H1 (cell line): Measurements from ENCODE around the gene COLQ. TPM values are rescaled to one million over a fixed set of nuclear protein-coding genes. Genes with fewer than 3 reads are reported as not detected.

Experiments
- CTCF ChIA-PET: fragments of 300-600 bp; sonication (Branson Sonifier 250); formaldehyde crosslinking; loops from one replicate; lab custom pipeline; 2021; ENCODE audit not compliant: partially characterized antibody; lab: Charles Lee
- POLR2A ChIA-PET: fragments of 300-600 bp; sonication (Branson Sonifier 250); formaldehyde crosslinking; loops from one replicate; lab custom pipeline; 2021; ENCODE audit warnings: inconsistent platforms; ENCODE audit not compliant: partially characterized antibody; lab: Charles Lee
- DNase-seq, 2 experiments: peaks; one replicate each; pipeline versions ENCODE4 v3.0.0 to v3.0.0-alpha.2; 2010 to 2022; ENCODE audit warnings: low spot score in 2 of 2, low read depth in 1 of 2, mixed read lengths in 1 of 2
- FAIRE-seq: peaks from 2 replicates; lab custom pipeline; 2011; peaks lifted over from hg19 to GRCh38; lab: Jason Lieb, UNC
- H2AFZ ChIP-seq: 2 replicates; pipeline ENCODE4 v1.8.1; 2012; ENCODE audit warnings: low read length, inconsistent platforms
- H2AK5ac ChIP-seq: 2 replicates; pipeline ENCODE4 v1.6.1; 2013; ENCODE audit warnings: low read depth, low read length
- H2BK120ac ChIP-seq: replicated peaks from 2 replicates; pipeline ENCODE3; 2013; ENCODE audit warnings: low read depth, low read length, inconsistent platforms
- H2BK12ac ChIP-seq: 2 replicates; pipeline ENCODE4 v1.6.1; 2013; ENCODE audit warnings: low read depth, low read length
- H2BK15ac ChIP-seq: 2 replicates; pipeline ENCODE4 v1.6.1; 2013; ENCODE audit warnings: low read length
- H2BK20ac ChIP-seq: 2 replicates; pipeline ENCODE4 v1.6.1; 2013; ENCODE audit warnings: low read length
- H2BK5ac ChIP-seq: 2 replicates; pipeline ENCODE4 v1.6.1; 2013; ENCODE audit warnings: low read depth, low read length
- H3K14ac ChIP-seq: 2 replicates; pipeline ENCODE4 v1.6.1; 2013; ENCODE audit warnings: inconsistent platforms; ENCODE audit not compliant: insufficient read length
- H3K18ac ChIP-seq: 2 replicates; pipeline ENCODE4 v1.6.1; 2013; ENCODE audit warnings: low read length; ENCODE audit errors: extremely low read depth
- H3K23ac ChIP-seq: 2 replicates; pipeline ENCODE4 v1.6.1; 2013; ENCODE audit warnings: inconsistent platforms; ENCODE audit not compliant: insufficient read length
- H3K23me2 ChIP-seq: 2 replicates; pipeline ENCODE4 v1.6.1; 2013; ENCODE audit warnings: low read depth, low read length
- H3K27ac ChIP-seq: 2 replicates; pipeline ENCODE4 v1.6.1; 2011; ENCODE audit warnings: low read depth, low read length, inconsistent platforms
- H3K27me3 ChIP-seq, 4 experiments: replicated peaks in 1 of 4; 1 replicate in 1 of 4; 2 replicates in 3 of 4; pipeline versions ENCODE4 v1.6.1 to v1.8.1; 2011 to 2013; ENCODE audit warnings: low read length in 3 of 4, mild to moderate bottlenecking in 3 of 4, inconsistent platforms in 2 of 4, mixed read lengths in 2 of 4, moderate library complexity in 1 of 4; ENCODE audit not compliant: control insufficient read depth in 3 of 4, insufficient read depth in 3 of 4; ENCODE audit errors: extremely low read depth in 1 of 4
- H3K36me3 ChIP-seq, 4 experiments: 2 replicates each; pipeline versions ENCODE4 v1.6.1 to v1.8.1; 2011 to 2013; ENCODE audit warnings: mild to moderate bottlenecking in 4 of 4, low read length in 3 of 4, moderate library complexity in 2 of 4, control low read depth in 1 of 4, inconsistent platforms in 1 of 4; ENCODE audit not compliant: insufficient read depth in 4 of 4, control insufficient read depth in 2 of 4
- H3K4ac ChIP-seq: replicated peaks from 2 replicates; pipeline ENCODE3; 2013; ENCODE audit warnings: low read length, low read depth, mixed read lengths, inconsistent platforms; ENCODE audit not compliant: insufficient read length
- H3K4me1 ChIP-seq, 4 experiments: replicated peaks in 1 of 4; 1 replicate in 1 of 4; 2 replicates in 3 of 4; pipeline versions ENCODE4 v1.6.1 to v1.8.1; 2011 to 2013; ENCODE audit warnings: low read length in 3 of 4, inconsistent platforms in 2 of 4, mixed read lengths in 1 of 4; ENCODE audit not compliant: insufficient read depth in 4 of 4, control insufficient read depth in 3 of 4
- H3K4me2 ChIP-seq, 2 experiments: 2 replicates each; pipeline versions ENCODE4 v1.6.1 to v1.8.1; 2011 to 2013; ENCODE audit warnings: low read depth in 2 of 2, low read length in 2 of 2, control low read depth in 1 of 2, inconsistent platforms in 1 of 2, mild to moderate bottlenecking in 1 of 2; ENCODE audit not compliant: insufficient read depth in 1 of 2
- H3K4me3 ChIP-seq, 4 experiments: fragments of 200-600, 300-600 bp in 1 of 4; sonication (generic), shearing (Covaris generic), sonication (Bioruptor Twin) in 1 of 4; 2 replicates each; pipeline versions ENCODE4 v1.5.1 to v1.8.1; 2011 to 2016; ENCODE audit warnings: low read length in 4 of 4, low read depth in 3 of 4, control low read depth in 2 of 4, inconsistent platforms in 2 of 4, mild to moderate bottlenecking in 2 of 4, mixed read lengths in 1 of 4, moderate library complexity in 1 of 4; ENCODE audit not compliant: insufficient read depth in 2 of 4; ENCODE audit errors: extremely low read depth in 1 of 4
- H3K56ac ChIP-seq: replicated peaks from 2 replicates; pipeline ENCODE3; 2013; ENCODE audit warnings: low read depth, mild to moderate bottlenecking, mixed read lengths, low read length, inconsistent platforms; ENCODE audit not compliant: insufficient read length
- H3K79me1 ChIP-seq: 2 replicates; pipeline ENCODE4 v1.6.1; 2013; ENCODE audit warnings: low read depth, low read length, control low read depth
- H3K79me2 ChIP-seq, 2 experiments: 2 replicates each; pipeline versions ENCODE4 v1.6.1 to v1.8.1; 2012 to 2013; ENCODE audit warnings: low read length in 2 of 2, mild to moderate bottlenecking in 2 of 2, inconsistent platforms in 1 of 2; ENCODE audit not compliant: insufficient read depth in 2 of 2, control insufficient read depth in 1 of 2
- H3K9ac ChIP-seq, 4 experiments: replicated peaks in 1 of 4; 1 replicate in 1 of 4; 2 replicates in 3 of 4; pipeline versions ENCODE4 v1.6.1 to v1.8.1; 2011 to 2013; ENCODE audit warnings: low read depth in 3 of 4, low read length in 3 of 4, control low read depth in 2 of 4, mild to moderate bottlenecking in 2 of 4, moderate library complexity in 2 of 4, inconsistent platforms in 1 of 4; ENCODE audit errors: extremely low read depth in 1 of 4
- H3K9me3 ChIP-seq, 2 experiments: 2 replicates each; pipeline versions ENCODE4 v1.6.1 to v1.8.1; 2012 to 2013; ENCODE audit warnings: mild to moderate bottlenecking in 2 of 2, moderate library complexity in 2 of 2, control low read depth in 1 of 2, inconsistent platforms in 1 of 2, low read depth in 1 of 2, low read length in 1 of 2, mixed read lengths in 1 of 2; ENCODE audit not compliant: insufficient read depth in 2 of 2
- H4K20me1 ChIP-seq, 2 experiments: replicated peaks in 1 of 2; 2 replicates each; pipeline versions ENCODE3 to v1.8.1; 2011 to 2013; ENCODE audit warnings: inconsistent platforms in 2 of 2, low read length in 2 of 2, mild to moderate bottlenecking in 1 of 2; ENCODE audit not compliant: insufficient read depth in 2 of 2, control insufficient read depth in 1 of 2
- H4K5ac ChIP-seq: 2 replicates; pipeline ENCODE4 v1.6.1; 2013; ENCODE audit warnings: low read length, low read depth, mixed read lengths, inconsistent platforms; ENCODE audit not compliant: insufficient read length
- H4K8ac ChIP-seq: 2 replicates; pipeline ENCODE4 v1.8.0; 2013; ENCODE audit warnings: mild to moderate bottlenecking, moderate library complexity, low read length, inconsistent platforms; ENCODE audit not compliant: insufficient read depth; ENCODE audit errors: extremely low read depth
- H4K91ac ChIP-seq: replicated peaks from 2 replicates; pipeline ENCODE3; 2013; ENCODE audit warnings: low read length, mixed read lengths, inconsistent platforms; ENCODE audit not compliant: insufficient read length
- ASH2L ChIP-seq: fragments of 200-600, 300-600 bp; sonication (generic); IDR thresholded peaks from one replicate; pipeline ENCODE4 v1.7.1; 2017; ENCODE audit warnings: low read length
- BACH1 ChIP-seq: IDR thresholded peaks from 2 replicates; pipeline ENCODE4 v1.6.1; 2012; ENCODE audit warnings: low read length, improper control_type of control experiment
- CHD1 ChIP-seq: IDR thresholded peaks from 2 replicates; pipeline ENCODE4 v1.6.1; 2012; ENCODE audit warnings: low read depth, low read length, improper control_type of control experiment
- KDM1A ChIP-seq: fragments of 200-600, 300-600 bp; sonication (generic); IDR thresholded peaks from 2 replicates; pipeline ENCODE4 v1.7.1; 2016; ENCODE audit warnings: mild to moderate bottlenecking, low read length, borderline replicate concordance
- KDM4A ChIP-seq: IDR thresholded peaks from one replicate; pipeline ENCODE4 v1.7.1; 2012; ENCODE audit warnings: low read depth, mild to moderate bottlenecking, moderate library complexity, low read length, inconsistent platforms; ENCODE audit not compliant: severe bottlenecking
- RBBP5 ChIP-seq: IDR thresholded peaks from 2 replicates; pipeline ENCODE4 v1.7.1; 2012; ENCODE audit warnings: low read depth, mild to moderate bottlenecking, inconsistent platforms, low read length, moderate library complexity, borderline replicate concordance
- RXRA ChIP-seq: IDR thresholded peaks from 2 replicates; pipeline ENCODE4 v1.6.1; 2011; ENCODE audit warnings: low read depth, mild to moderate bottlenecking, low read length, moderate library complexity; ENCODE audit not compliant: insufficient read depth
- SIRT6 ChIP-seq: IDR thresholded peaks from one replicate; pipeline ENCODE4 v1.7.1; 2012; ENCODE audit warnings: low read length, inconsistent platforms
- SIX5 ChIP-seq: IDR thresholded peaks from 2 replicates; pipeline ENCODE4 v1.6.1; 2011; ENCODE audit warnings: mild to moderate bottlenecking, low read depth, low read length
- WGBS, 2 experiments: shearing (Covaris generic) in 1 of 2; methylation state at CpG; one replicate each; pipeline versions ENCODE4 v1.1.6 to v1.1.7; 2013 to 2015; ENCODE audit warnings: low lambda C conversion rate in 2 of 2, mixed read lengths in 2 of 2, inconsistent platforms in 1 of 2, low coverage in 1 of 2, missing lambda C conversion rate in 1 of 2; ENCODE audit not compliant: insufficient replicate concordance in 2 of 2, insufficient coverage in 1 of 2, insufficient read length in 1 of 2; ENCODE audit errors: extremely low coverage in 1 of 2, missing lambda C conversion rate in 1 of 2; 5-methylcytosine and 5-hydroxymethylcytosine counted together
- polyA plus RNA-seq, 7 experiments: library from polyadenylated mRNA; depleted of rRNA in 3 of 7; stranded (reverse) in 5 of 7; unstranded in 2 of 7; fragments of >200 nt in 5 of 7; fragments of 200-250 nt in 2 of 7; gene quantifications; 1 replicate in 5 of 7; 2 replicates in 1 of 7; 4 replicates in 1 of 7; pipeline versions ENCODE4 v1.2.1 to v1.2.3, GENCODE V29; 2011 to 2013; ENCODE audit warnings: missing spikeins in 2 of 7, mixed read lengths in 2 of 7
- total RNA-seq: library from RNA; stranded (reverse); fragmentation: NEBNext Ultra II Directional; extraction: Animal tissue kit (Norgen Biotek cat#: 25700); gene quantifications from 2 replicates; pipeline ENCODE4 v1.2.1, GENCODE V29; 2021
- TF ChIP-seq, protein P1 (sequence below): IDR thresholded peaks from 2 replicates; pipeline ENCODE4 v1.6.1; 2012; ENCODE audit warnings: inconsistent platforms
- TF ChIP-seq, protein P2 (sequence below), 3 experiments: IDR thresholded peaks; 1 replicate in 2 of 3; 2 replicates in 1 of 3; pipeline versions ENCODE4 v1.5.1 to v1.6.1; 2011; ENCODE audit warnings: low read length in 3 of 3, mild to moderate bottlenecking in 3 of 3, inconsistent platforms in 2 of 3, low read depth in 1 of 3, moderate library complexity in 1 of 3; ENCODE audit not compliant: insufficient read depth in 1 of 3; ENCODE audit errors: control extremely low read depth in 1 of 3

The COLQ gene
- total and polyA plus RNA-seq, 2 of the 8 experiments (the other 6 are each of a cell fraction or from before 2014, with no cell fraction given): 1.5 to 1.9 TPM

DNA sequence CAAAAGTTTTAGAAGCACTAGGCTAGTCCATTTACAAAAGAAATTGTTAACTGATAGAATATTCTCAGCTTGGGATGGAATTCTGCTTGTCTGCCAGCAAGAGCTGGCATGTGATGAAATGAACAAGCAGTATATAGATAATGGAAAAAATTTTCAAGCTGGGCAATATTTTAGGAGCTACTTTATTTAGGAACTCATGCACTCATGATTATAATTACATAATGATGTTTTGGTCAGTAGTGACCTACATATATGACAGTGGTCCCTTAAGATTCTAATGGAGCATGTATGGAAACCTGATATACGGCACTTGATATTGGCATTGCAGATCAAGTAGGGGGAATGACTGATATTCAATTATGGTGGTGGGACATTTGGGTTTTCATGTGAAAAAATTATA lies 88.0 kb downstream of the COLQ start:
- Histone ChIP-seq H4K8ac (no peak overlapping the region), H3K9ac (no peak overlapping the region), H2BK15ac (no peak overlapping the region), H3K4me2 (no peak overlapping the region), H3K9me3 (no peaks in the 10 kb centered on the region), H3K27ac (no peak overlapping the region), H4K5ac (no peak overlapping the region), H4K20me1 (peaks cover 0 to 2% of the 10 kb centered on the region in 2 experiments), H2BK120ac (no peak overlapping the region), H2BK5ac (no peak overlapping the region), H3K79me2 (peaks cover 6 to 21% of the 10 kb centered on the region in 2 experiments), H2AFZ (no peak overlapping the region), H3K4ac (no peak overlapping the region), H3K56ac (no peak overlapping the region), H3K36me3 (peaks cover 16 to 69% (median 45%) of the 10 kb centered on the region in 4 experiments), H2BK12ac (no peak overlapping the region), H3K4me1 (peaks cover 0 to 5% (median 3%) of the 10 kb centered on the region in 4 experiments; a peak in 5 of 7 replicates), H3K14ac (no peak overlapping the region), H3K4me3 (no peak overlapping the region), H2BK20ac (no peak overlapping the region), H3K18ac (no peak overlapping the region), H4K91ac (no peak overlapping the region), H3K79me1 (peaks cover 2% of the 10 kb centered on the region; the same call in 1 of the 2 replicates), H2AK5ac (no peak overlapping the region), H3K23ac (no peak overlapping the region), H3K23me2 (no peaks in the 10 kb centered on the region; the same call in 1 of the 2 replicates), H3K27me3 (no peaks in the 10 kb centered on the region)
- ChIA-PET POLR2A (interaction anchor here (1.1 kb wide), 1 partner anchor 15 kb away, joined by 4 read pairs; no protein-coding TSS in a partner anchor), CTCF (interaction anchor here (0.6 to 2.6 kb wide), 4 partner anchors 28 to 124 kb away, joined by 3 to 11 read pairs (median 5); no protein-coding TSS in a partner anchor)
- no peak for FAIRE-seq
- DNase-seq: no peak
- 92% methylated on average over 1 of the region's 1 CpG; no CpG with 5 or more reads in 1 of the 2 experiments for WGBS, 2 experiments
- TF ChIP-seq SIRT6: no peak
- TF ChIP-seq RBBP5: no peak
- no peak for TF ChIP-seq CHD1
- no peak for TF ChIP-seq ASH2L
- no peak for TF ChIP-seq BACH1
- TF ChIP-seq KDM4A: no peak
- TF ChIP-seq SIX5: no peak
- no peak for TF ChIP-seq KDM1A
- TF ChIP-seq, protein P1, sequence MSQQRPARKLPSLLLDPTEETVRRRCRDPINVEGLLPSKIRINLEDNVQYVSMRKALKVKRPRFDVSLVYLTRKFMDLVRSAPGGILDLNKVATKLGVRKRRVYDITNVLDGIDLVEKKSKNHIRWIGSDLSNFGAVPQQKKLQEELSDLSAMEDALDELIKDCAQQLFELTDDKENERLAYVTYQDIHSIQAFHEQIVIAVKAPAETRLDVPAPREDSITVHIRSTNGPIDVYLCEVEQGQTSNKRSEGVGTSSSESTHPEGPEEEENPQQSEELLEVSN: no peak
- TF ChIP-seq, protein P2, sequence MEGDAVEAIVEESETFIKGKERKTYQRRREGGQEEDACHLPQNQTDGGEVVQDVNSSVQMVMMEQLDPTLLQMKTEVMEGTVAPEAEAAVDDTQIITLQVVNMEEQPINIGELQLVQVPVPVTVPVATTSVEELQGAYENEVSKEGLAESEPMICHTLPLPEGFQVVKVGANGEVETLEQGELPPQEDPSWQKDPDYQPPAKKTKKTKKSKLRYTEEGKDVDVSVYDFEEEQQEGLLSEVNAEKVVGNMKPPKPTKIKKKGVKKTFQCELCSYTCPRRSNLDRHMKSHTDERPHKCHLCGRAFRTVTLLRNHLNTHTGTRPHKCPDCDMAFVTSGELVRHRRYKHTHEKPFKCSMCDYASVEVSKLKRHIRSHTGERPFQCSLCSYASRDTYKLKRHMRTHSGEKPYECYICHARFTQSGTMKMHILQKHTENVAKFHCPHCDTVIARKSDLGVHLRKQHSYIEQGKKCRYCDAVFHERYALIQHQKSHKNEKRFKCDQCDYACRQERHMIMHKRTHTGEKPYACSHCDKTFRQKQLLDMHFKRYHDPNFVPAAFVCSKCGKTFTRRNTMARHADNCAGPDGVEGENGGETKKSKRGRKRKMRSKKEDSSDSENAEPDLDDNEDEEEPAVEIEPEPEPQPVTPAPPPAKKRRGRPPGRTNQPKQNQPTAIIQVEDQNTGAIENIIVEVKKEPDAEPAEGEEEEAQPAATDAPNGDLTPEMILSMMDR (IDR thresholded peaks at IDR 0.05; ENCODE audit: control extremely low read depth in 1 of 3, insufficient read depth in 1 of 3, low read depth in 1 of 3, low read length in 3 of 3): no peak
- TF ChIP-seq RXRA: no peak
